WERI-Rb-1 (cell line): ENCODE results near the gene CEP85L.

Experiments used
- DNase-seq: peaks from one replicate; pipeline ENCODE4 v3.0.0-alpha.2; 2020
- H3K27ac ChIP-seq: fragments of 250-450 bp; sonication (Bioruptor Pico); 2 replicates; pipeline ENCODE4 v1.5.1; 2020; ENCODE audit warnings: mild to moderate bottlenecking, moderate library complexity
- H3K27me3 ChIP-seq: fragments of 250-450 bp; sonication (Bioruptor Pico); 2 replicates; pipeline ENCODE4 v1.5.1; 2021; ENCODE audit warnings: mild to moderate bottlenecking, low read depth, moderate library complexity; ENCODE audit not compliant: insufficient read depth, severe bottlenecking
- H3K36me3 ChIP-seq: fragments of 250-450 bp; sonication (Bioruptor Pico); 2 replicates; pipeline ENCODE4 v1.5.1; 2020; ENCODE audit warnings: mild to moderate bottlenecking, moderate library complexity
- H3K4me3 ChIP-seq: 2 replicates; pipeline ENCODE4 v1.5.1; 2011; ENCODE audit warnings: low read depth, mild to moderate bottlenecking, control low read depth, low read length
- H3K9me3 ChIP-seq: fragments of 250-450 bp; sonication (Bioruptor Pico); 2 replicates; pipeline ENCODE4 v1.5.1; 2021; ENCODE audit warnings: mild to moderate bottlenecking, moderate library complexity; ENCODE audit not compliant: severe bottlenecking
- CTCF ChIP-seq: IDR thresholded peaks from 2 replicates; pipeline ENCODE4 v1.5.1; 2011; ENCODE audit warnings: low read depth, mild to moderate bottlenecking, control low read depth, inconsistent platforms, low read length

The CEP85L gene

DNA sequence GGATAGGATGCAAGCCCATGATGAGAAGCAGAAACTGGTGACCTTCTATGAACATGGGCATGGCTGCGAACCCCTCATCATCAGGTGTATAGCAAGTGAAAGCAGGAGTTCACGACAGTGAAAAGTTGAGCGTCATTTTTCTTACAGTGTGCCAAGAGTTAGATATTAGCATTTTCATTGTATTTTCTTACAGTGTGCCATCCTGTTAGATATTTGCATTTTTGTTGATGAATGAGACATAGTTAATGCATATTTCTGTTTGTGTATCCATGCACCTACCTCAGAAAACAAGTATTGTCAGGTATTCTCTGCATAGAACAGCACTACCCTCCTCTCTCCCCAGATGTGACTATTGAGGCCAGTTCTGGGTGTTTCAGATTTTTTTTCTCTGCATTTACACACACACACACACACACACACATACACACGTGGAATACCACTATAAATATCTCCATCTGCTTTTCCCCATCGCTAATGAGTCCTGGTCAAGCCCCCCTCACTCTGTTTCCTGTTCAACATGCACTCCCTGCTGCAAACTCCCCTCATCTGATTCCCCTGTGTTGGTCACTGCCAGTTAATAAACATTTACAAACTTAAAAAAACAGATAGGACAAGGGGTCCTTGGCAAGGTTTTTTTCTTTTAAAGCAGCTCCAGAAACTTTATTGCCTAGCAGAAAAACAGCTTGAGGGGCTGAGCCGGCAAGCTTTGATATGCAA, 61.6 kb downstream of the CEP85L start:
- no peak for TF ChIP-seq CTCF
- DNase-seq, result no peak
- Histone ChIP-seq H3K4me3 (no peak overlapping the region), H3K9me3 (no peaks in the 10 kb centered on the region), H3K27me3 (no peaks in the 10 kb centered on the region), H3K27ac (no peak overlapping the region), H3K36me3 (no peaks in the 10 kb centered on the region)

DNA sequence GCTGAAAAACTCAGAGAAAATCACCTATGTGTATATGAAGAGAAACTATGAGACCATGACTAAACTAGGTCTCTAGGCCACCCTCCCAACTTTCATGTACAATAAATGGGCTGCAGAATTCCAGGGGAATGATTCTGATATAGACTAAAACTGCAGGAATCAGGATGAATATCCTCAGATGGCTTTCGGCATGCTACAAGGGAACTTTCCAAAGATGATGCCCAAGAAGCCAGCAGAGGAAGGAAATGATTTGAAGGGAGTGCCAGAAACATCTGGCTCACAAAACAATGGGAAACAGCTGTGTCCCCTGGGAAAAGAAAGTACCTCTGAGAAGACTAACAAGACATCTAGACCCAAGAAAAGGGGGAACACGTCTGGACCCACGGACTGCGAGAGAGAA, 62.2 kb downstream of the CEP85L start:
- H3K27ac ChIP-seq, result no peak overlapping the region
- no peaks in the 10 kb centered on the region for H3K9me3 ChIP-seq
- DNase-seq, result no peak
- H3K36me3 ChIP-seq, result no peaks in the 10 kb centered on the region
- H3K4me3 ChIP-seq, result no peak overlapping the region
- no peaks in the 10 kb centered on the region for H3K27me3 ChIP-seq
- no peak for TF ChIP-seq CTCF

GRCh38 chr6:118588626-118589025, 62.8 kb downstream of the CEP85L start:
- no peaks in the 10 kb centered on the region for H3K36me3 ChIP-seq
- H3K27me3 ChIP-seq, result no peaks in the 10 kb centered on the region
- TF ChIP-seq CTCF, result no peak
- DNase-seq, result no peak
- no peak overlapping the region for H3K4me3 ChIP-seq
- no peaks in the 10 kb centered on the region for H3K9me3 ChIP-seq
- H3K27ac ChIP-seq, result no peak overlapping the region

GRCh38 chr6:118586746-118587485, 64.5 kb downstream of the CEP85L start:
- no peak overlapping the region for H3K4me3 ChIP-seq
- TF ChIP-seq CTCF, result no peak
- DNase-seq, result no peak
- H3K27me3 ChIP-seq, result no peaks in the 10 kb centered on the region
- no peaks in the 10 kb centered on the region for H3K9me3 ChIP-seq
- H3K36me3 ChIP-seq, result no peaks in the 10 kb centered on the region
- no peak overlapping the region for H3K27ac ChIP-seq

DNA sequence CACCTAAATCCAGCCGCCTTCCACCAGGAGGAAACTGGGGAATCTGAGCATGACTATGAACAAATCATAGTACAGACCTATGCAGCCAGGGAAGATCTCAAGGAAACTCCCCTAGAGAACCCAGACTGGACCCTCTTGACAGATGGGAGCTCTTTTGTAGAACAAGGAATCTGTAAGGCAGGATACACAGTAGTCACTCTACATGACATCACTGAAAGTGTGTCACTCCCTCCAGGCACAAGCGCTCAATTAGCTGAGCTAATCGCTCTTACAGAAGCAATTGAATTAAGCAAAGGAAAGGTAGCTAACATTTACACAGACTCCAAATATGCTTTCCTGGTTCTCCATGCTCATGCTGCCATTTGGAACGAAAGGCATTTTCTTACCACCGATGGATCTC, 66.5 kb downstream of the CEP85L start:
- no peak for DNase-seq
- no peak for TF ChIP-seq CTCF

More for the DNA sequence above, 66.5 kb downstream of the CEP85L start:
- no peak overlapping the region for H3K4me3 ChIP-seq
- no peaks in the 10 kb centered on the region for H3K9me3 ChIP-seq
- H3K27ac ChIP-seq, result no peak overlapping the region
- H3K27me3 ChIP-seq, result no peaks in the 10 kb centered on the region
- no peaks in the 10 kb centered on the region for H3K36me3 ChIP-seq
